GM12865 (cell line): ENCODE results near the gene PER2.

Source experiments
- DNase-seq: peaks from one replicate; pipeline ENCODE4 v3.0.0; 2010; ENCODE audit warnings: low read depth
- H3K4me3 ChIP-seq: 2 replicates; pipeline ENCODE4 v1.5.1; 2011; ENCODE audit warnings: mild to moderate bottlenecking, low read depth, low read length, control low read depth
- CTCF ChIP-seq: IDR thresholded peaks from 2 replicates; pipeline ENCODE4 v1.5.1; 2011; ENCODE audit warnings: low read length, control low read depth, low read depth, inconsistent platforms; ENCODE audit not compliant: insufficient read depth; ENCODE audit errors: missing control alignments

The PER2 gene

GRCh38 chr2:238263204-238264071 lies 25.0 kb downstream of the PER2 start:
- no peak overlapping the region for H3K4me3 ChIP-seq
- TF ChIP-seq CTCF: peak; percentile 55
- peak; percentile 69 for DNase-seq

GRCh38 chr2:238262496-238263122 lies 25.8 kb downstream of the PER2 start:
- no peak for TF ChIP-seq CTCF
- no peak overlapping the region for H3K4me3 ChIP-seq
- no peak for DNase-seq

- no peak for TF ChIP-seq CTCF
- no peak for DNase-seq
- H3K4me3 ChIP-seq: no peak overlapping the region
These were observed 26.6 kb downstream of the PER2 start for GRCh38 chr2:238261718-238262375.

- H3K4me3 ChIP-seq: no peak overlapping the region
- no peak for TF ChIP-seq CTCF
- no peak for DNase-seq
These were observed 27.5 kb downstream of the PER2 start for GRCh38 chr2:238260883-238261282.

- H3K4me3 ChIP-seq: no peak overlapping the region
- no peak for DNase-seq
- TF ChIP-seq CTCF: peak; percentile 10
These were observed 29.1 kb downstream of the PER2 start for GRCh38 chr2:238259061-238260020.
